Measurements from ENCODE around the gene WDR5B.

WDR5B gene

GRCh38 chr3:122396511-122396910 is 19.4 kb downstream of the WDR5B start:
- no peaks in the 10 kb centered on the region for H3K4me1 ChIP-seq (ENCODE audit: insufficient read depth, insufficient read length)
- no peak for TF ChIP-seq SUZ12 (IDR thresholded peaks at IDR 0.05; ENCODE audit: extremely low read depth, insufficient read depth, insufficient read length)
- no peak for TF ChIP-seq ZNF274 (IDR thresholded peaks at IDR 0.05; ENCODE audit: low read depth, low read length)
- no peak for TF ChIP-seq YY1 (IDR thresholded peaks at IDR 0.05; ENCODE audit: insufficient read depth, insufficient read length)
- no peaks in the 10 kb centered on the region for H3K27me3 ChIP-seq (ENCODE audit: insufficient read depth, insufficient read length)
- no peaks in the 10 kb centered on the region for H3K36me3 ChIP-seq (ENCODE audit: insufficient read depth, insufficient read length, low read length)
- no peaks in the 10 kb centered on the region for H3K9me3 ChIP-seq (ENCODE audit: insufficient read depth, low read length)
- DNase-seq (ENCODE audit: low read depth, low spot score), result no peak
- no peak overlapping the region for H3K4me3 ChIP-seq (ENCODE audit: insufficient read length, low read depth)
- no peak overlapping the region for H3K9ac ChIP-seq (ENCODE audit: insufficient read length, low read depth)

- Histone ChIP-seq H3K9ac (ENCODE audit: insufficient read length, low read depth) (no peak overlapping the region), H3K9me3 (ENCODE audit: insufficient read depth, low read length) (no peaks in the 10 kb centered on the region), H3K27me3 (ENCODE audit: insufficient read depth, insufficient read length) (no peaks in the 10 kb centered on the region), H3K4me3 (ENCODE audit: insufficient read length, low read depth) (no peak overlapping the region), H3K36me3 (ENCODE audit: insufficient read depth, insufficient read length, low read length) (no peaks in the 10 kb centered on the region), H3K4me1 (ENCODE audit: insufficient read depth, insufficient read length) (no peaks in the 10 kb centered on the region)
- no peak for DNase-seq (ENCODE audit: low read depth, low spot score)
- TF ChIP-seq SUZ12 (IDR thresholded peaks at IDR 0.05; ENCODE audit: extremely low read depth, insufficient read depth, insufficient read length), result no peak
- TF ChIP-seq ZNF274 (IDR thresholded peaks at IDR 0.05; ENCODE audit: low read depth, low read length), result no peak
- no peak for TF ChIP-seq YY1 (IDR thresholded peaks at IDR 0.05; ENCODE audit: insufficient read depth, insufficient read length)
Measured at GRCh38 chr3:122395582-122395981, 20.3 kb downstream of the WDR5B start.

- H3K4me3 ChIP-seq (ENCODE audit: insufficient read length, low read depth), result no peak overlapping the region
- TF ChIP-seq ZNF274 (IDR thresholded peaks at IDR 0.05; ENCODE audit: low read depth, low read length) (no peak), SUZ12 (IDR thresholded peaks at IDR 0.05; ENCODE audit: extremely low read depth, insufficient read depth, insufficient read length) (no peak), YY1 (IDR thresholded peaks at IDR 0.05; ENCODE audit: insufficient read depth, insufficient read length) (no peak)
- H3K27me3 ChIP-seq (ENCODE audit: insufficient read depth, insufficient read length), result no peaks in the 10 kb centered on the region
- DNase-seq (ENCODE audit: low read depth, low spot score), result no peak
- H3K4me1 ChIP-seq (ENCODE audit: insufficient read depth, insufficient read length), result no peaks in the 10 kb centered on the region
- no peaks in the 10 kb centered on the region for H3K9me3 ChIP-seq (ENCODE audit: insufficient read depth, low read length)
- no peak overlapping the region for H3K9ac ChIP-seq (ENCODE audit: insufficient read length, low read depth)
- H3K36me3 ChIP-seq (ENCODE audit: insufficient read depth, insufficient read length, low read length), result no peaks in the 10 kb centered on the region
Measured at GRCh38 chr3:122394173-122394572, 21.7 kb downstream of the WDR5B start.

GRCh38 chr3:122392868-122393844 is 22.7 kb downstream of the WDR5B start:
- Histone ChIP-seq H3K9ac (ENCODE audit: insufficient read length, low read depth) (no peak overlapping the region), H3K27me3 (ENCODE audit: insufficient read depth, insufficient read length) (no peaks in the 10 kb centered on the region), H3K4me3 (ENCODE audit: insufficient read length, low read depth) (no peak overlapping the region), H3K4me1 (ENCODE audit: insufficient read depth, insufficient read length) (no peaks in the 10 kb centered on the region), H3K36me3 (ENCODE audit: insufficient read depth, insufficient read length, low read length) (no peaks in the 10 kb centered on the region), H3K9me3 (ENCODE audit: insufficient read depth, low read length) (no peaks in the 10 kb centered on the region)
- TF ChIP-seq YY1 (IDR thresholded peaks at IDR 0.05; ENCODE audit: insufficient read depth, insufficient read length) (no peak), SUZ12 (IDR thresholded peaks at IDR 0.05; ENCODE audit: extremely low read depth, insufficient read depth, insufficient read length) (no peak), ZNF274 (IDR thresholded peaks at IDR 0.05; ENCODE audit: low read depth, low read length) (no peak)
- DNase-seq (ENCODE audit: low read depth, low spot score), result no peak

GRCh38 chr3:122391681-122392446 is 24.0 kb downstream of the WDR5B start:
- no peak overlapping the region for H3K9ac ChIP-seq (ENCODE audit: insufficient read length, low read depth)
- no peaks in the 10 kb centered on the region for H3K36me3 ChIP-seq (ENCODE audit: insufficient read depth, insufficient read length, low read length)
- no peak overlapping the region for H3K4me3 ChIP-seq (ENCODE audit: insufficient read length, low read depth)
- H3K9me3 ChIP-seq (ENCODE audit: insufficient read depth, low read length), result no peaks in the 10 kb centered on the region
- TF ChIP-seq YY1 (IDR thresholded peaks at IDR 0.05; ENCODE audit: insufficient read depth, insufficient read length) (no peak), SUZ12 (IDR thresholded peaks at IDR 0.05; ENCODE audit: extremely low read depth, insufficient read depth, insufficient read length) (no peak), ZNF274 (IDR thresholded peaks at IDR 0.05; ENCODE audit: low read depth, low read length) (no peak)
- H3K27me3 ChIP-seq (ENCODE audit: insufficient read depth, insufficient read length), result no peaks in the 10 kb centered on the region
- H3K4me1 ChIP-seq (ENCODE audit: insufficient read depth, insufficient read length), result no peaks in the 10 kb centered on the region
- DNase-seq (ENCODE audit: low read depth, low spot score), result no peak

GRCh38 chr3:122390665-122391064 is 25.2 kb downstream of the WDR5B start:
- no peaks in the 10 kb centered on the region for H3K4me1 ChIP-seq (ENCODE audit: insufficient read depth, insufficient read length)
- no peak overlapping the region for H3K4me3 ChIP-seq (ENCODE audit: insufficient read length, low read depth)
- H3K9ac ChIP-seq (ENCODE audit: insufficient read length, low read depth), result no peak overlapping the region
- H3K9me3 ChIP-seq (ENCODE audit: insufficient read depth, low read length), result no peaks in the 10 kb centered on the region
- DNase-seq (ENCODE audit: low read depth, low spot score), result no peak
- TF ChIP-seq SUZ12 (IDR thresholded peaks at IDR 0.05; ENCODE audit: extremely low read depth, insufficient read depth, insufficient read length) (no peak), YY1 (IDR thresholded peaks at IDR 0.05; ENCODE audit: insufficient read depth, insufficient read length) (no peak), ZNF274 (IDR thresholded peaks at IDR 0.05; ENCODE audit: low read depth, low read length) (no peak)
- H3K36me3 ChIP-seq (ENCODE audit: insufficient read depth, insufficient read length, low read length), result peaks cover 3% of the 10 kb centered on the region
- no peaks in the 10 kb centered on the region for H3K27me3 ChIP-seq (ENCODE audit: insufficient read depth, insufficient read length)

- TF ChIP-seq SUZ12 (IDR thresholded peaks at IDR 0.05; ENCODE audit: extremely low read depth, insufficient read depth, insufficient read length), result no peak
- no peak for TF ChIP-seq ZNF274 (IDR thresholded peaks at IDR 0.05; ENCODE audit: low read depth, low read length)
- no peak for TF ChIP-seq YY1 (IDR thresholded peaks at IDR 0.05; ENCODE audit: insufficient read depth, insufficient read length)
- H3K4me1 ChIP-seq (ENCODE audit: insufficient read depth, insufficient read length), result no peaks in the 10 kb centered on the region
- H3K36me3 ChIP-seq (ENCODE audit: insufficient read depth, insufficient read length, low read length), result peaks cover 3% of the 10 kb centered on the region
- no peaks in the 10 kb centered on the region for H3K9me3 ChIP-seq (ENCODE audit: insufficient read depth, low read length)
- no peak overlapping the region for H3K9ac ChIP-seq (ENCODE audit: insufficient read length, low read depth)
- no peak overlapping the region for H3K4me3 ChIP-seq (ENCODE audit: insufficient read length, low read depth)
- no peak for DNase-seq (ENCODE audit: low read depth, low spot score)
- no peaks in the 10 kb centered on the region for H3K27me3 ChIP-seq (ENCODE audit: insufficient read depth, insufficient read length)
Measured at GRCh38 chr3:122389892-122390291, 26.0 kb downstream of the WDR5B start.
